Activated CD8-positive, alpha-beta memory T cell treated with anti-CD3 and anti-CD28 coated beads, Interleukin-2, amount 50 U/mL, for 1 hour (primary cell): ENCODE data around the gene ATP12A.

ENCODE experiments used
- DNase-seq: peaks from one replicate; pipeline ENCODE4 v3.0.0-alpha.2; 2020; ENCODE audit errors: extremely low read depth

ATP12A gene

GRCh38 chr13:24663089-24663395 lies 17.2 kb upstream of the ATP12A start:
- DNase-seq = no peak

DNA sequence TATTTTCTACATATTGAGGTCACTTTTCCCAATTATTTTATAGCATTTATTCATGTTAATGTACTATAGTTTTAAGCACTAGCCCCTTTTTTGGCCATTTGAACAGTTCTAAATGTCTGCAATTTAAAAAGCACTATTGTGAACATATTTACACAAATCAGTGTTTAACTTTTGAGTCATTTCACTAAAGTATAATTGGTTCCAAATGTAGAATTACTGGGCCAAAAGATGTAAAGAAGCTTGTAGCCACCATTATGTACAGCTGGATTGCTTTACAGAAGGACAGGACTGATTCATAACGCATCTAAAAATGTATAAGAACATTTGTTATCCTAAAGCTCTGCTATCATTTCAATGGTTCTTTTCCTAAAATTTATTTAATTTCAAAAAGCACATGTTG lies 16.6 kb upstream of the ATP12A start:
- no peak for DNase-seq

GRCh38 chr13:24664726-24665409 lies 15.3 kb upstream of the ATP12A start:
- no peak for DNase-seq

GRCh38 chr13:24668511-24668910 lies 11.7 kb upstream of the ATP12A start:
- DNase-seq = no peak

GRCh38 chr13:24668955-24669582 lies 11.1 kb upstream of the ATP12A start:
- DNase-seq = no peak

DNA sequence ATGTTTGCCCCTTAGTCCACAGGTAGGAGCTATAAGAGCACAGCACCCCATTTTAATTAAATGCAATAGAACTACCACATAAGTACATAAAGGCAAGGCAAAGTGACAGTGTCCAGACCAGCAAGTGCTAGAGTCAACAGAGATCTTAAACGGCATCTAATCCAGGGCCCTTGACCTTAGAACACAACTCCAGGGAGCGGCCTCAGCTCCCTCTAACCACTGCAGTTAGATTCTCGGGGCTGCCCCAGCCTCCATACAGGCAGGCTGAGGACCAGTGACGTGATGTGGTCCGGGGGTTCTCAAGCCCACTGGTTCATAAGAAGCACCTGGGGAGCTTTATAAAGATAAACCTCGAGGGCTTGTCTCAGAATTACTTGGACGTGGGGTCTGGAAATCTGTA lies 10.0 kb upstream of the ATP12A start:
- DNase-seq = no peak

GRCh38 chr13:24670961-24671381 lies 9.2 kb upstream of the ATP12A start:
- no peak for DNase-seq

DNA sequence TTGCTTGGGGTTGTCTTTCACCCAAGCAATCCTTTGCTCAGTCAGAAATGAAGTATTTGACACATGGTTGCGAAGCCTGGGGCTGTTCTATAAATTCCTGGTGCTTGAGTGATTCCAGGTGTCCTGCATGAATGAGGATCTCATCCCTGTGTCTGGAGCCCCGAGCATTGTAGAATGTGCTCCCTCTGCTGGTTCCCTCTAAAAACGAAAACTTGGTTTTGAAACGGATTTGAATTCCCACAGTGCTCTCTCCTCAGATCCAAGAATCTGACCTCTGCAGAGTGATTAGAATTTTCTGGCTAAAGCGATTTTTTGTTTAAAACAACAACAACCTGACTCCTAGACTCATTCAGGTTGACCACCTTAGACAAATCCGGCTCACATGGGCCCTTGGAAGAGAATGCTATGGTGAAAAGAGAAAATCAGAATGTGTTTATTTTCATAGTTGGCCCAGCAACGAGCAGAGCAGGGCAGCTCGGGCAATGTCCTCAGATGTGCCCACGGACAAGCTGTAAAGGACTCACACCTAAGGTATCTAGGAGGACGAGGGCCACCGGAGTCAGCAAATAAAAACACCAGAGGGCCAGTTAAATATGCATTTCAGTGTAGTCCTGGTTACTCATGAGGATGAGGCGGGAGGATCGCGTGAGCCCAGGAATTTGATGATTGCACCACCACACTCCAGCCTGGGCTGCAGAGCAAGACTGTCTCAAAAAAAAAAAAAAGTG lies 8.7 kb upstream of the ATP12A start:
- no peak for DNase-seq

GRCh38 chr13:24672141-24673132 lies 7.8 kb upstream of the ATP12A start:
- DNase-seq = no peak

GRCh38 chr13:24675806-24676570 lies 4.2 kb upstream of the ATP12A start:
- DNase-seq = no peak

DNA sequence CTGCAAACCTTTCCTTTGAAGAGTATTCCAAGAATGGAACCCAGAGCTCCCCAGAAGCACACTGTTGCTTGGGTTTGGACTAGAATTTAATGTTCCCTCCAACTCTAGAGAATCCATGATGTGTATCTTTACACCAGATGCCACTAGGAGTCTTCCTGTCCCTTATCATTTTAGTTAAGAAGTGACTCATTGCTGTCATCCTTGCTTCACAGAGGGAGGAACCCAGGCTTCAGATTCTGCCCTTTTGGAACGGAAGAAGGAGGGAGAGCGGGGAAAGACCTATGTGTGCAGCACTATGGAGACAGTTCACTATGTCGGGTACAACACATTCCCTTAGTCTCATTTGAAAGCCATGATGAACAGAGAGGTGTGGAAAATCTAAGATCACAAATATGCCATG lies 2.1 kb upstream of the ATP12A start:
- DNase-seq = no peak

GRCh38 chr13:24679686-24680085 lies 522 bp upstream of the ATP12A start:
- no peak for DNase-seq

- no peak for DNase-seq
Observed at GRCh38 chr13:24680921-24681604, 855 bp downstream of the ATP12A start.

- DNase-seq = no peak
Observed at GRCh38 chr13:24681930-24682329, 1.7 kb downstream of the ATP12A start.

DNA sequence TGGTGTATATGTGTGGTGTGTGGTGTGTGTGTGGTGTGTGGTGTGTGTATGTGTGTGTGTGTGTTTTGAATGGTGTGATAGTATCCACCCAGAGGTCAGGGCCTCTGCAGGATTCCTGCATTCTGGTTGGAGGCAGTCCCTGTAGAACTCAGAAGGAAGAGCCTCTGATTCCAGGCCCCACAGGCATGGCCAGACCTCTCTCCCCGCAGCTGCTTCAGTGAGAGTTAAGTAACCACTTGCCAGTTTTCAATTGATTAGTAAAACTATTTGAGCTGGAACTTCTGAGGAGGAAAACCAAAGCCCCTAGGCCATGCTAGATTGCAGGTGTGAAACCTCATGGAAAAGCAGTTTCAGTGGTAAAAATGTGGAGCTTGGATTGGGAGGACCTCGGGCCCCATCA lies 2.1 kb downstream of the ATP12A start:
- no peak for DNase-seq

- DNase-seq = no peak
Observed at GRCh38 chr13:24683351-24683750, 3.1 kb downstream of the ATP12A start.

DNA sequence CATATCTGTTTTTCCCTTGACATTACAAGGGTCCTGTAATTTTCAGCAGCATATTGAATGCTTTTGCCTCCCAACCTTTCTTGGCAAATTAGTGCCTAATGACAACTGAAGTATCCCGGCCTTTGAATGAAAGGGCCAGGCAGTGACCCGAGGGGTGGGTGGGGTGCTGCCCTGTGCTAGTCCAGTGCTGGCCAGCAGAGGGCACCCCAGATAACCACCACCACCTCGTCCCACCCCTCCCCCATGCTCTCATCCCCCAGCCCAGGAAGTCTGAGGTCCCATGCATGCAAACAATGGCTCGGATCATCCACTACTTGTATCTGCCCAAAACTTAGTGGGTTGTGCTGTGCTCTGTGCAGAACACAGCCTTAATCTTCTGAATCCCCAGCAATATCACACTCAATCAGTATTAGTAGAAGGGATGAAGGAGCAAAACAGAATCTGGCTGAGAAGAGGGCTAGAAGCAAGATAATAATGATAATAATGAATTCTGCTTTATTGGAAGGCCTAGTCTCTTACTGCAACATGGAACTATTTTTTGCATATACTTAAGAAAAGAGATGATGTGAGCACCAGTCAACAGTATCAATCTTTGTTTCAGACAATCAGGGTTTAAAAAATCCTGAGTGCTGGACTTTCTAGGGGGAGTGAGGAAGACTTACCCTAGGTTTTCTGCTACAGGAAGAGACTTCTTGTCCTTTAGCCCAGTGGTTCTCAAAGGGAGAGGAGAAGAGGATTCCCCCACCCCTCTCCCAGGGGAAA lies 3.8 kb downstream of the ATP12A start:
- DNase-seq = no peak

DNA sequence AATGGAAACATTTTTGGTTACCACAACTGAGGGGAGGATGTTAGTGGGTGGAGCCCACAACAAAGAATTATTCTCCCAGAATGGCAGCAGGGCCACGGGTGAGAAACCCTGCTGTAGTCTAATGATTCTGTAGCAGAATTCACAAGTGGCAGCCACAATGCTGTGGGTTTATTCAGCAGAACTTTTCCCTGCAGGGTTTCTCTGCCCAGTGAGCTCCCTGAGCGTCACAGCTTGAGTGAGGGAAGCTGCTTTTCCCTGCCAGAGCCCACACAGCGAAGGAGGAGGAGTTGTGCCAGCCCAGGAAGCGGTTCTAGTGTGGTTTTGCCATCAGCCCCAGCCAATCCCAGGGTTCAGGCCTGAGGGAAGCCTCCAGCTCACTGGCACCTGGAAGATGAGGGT lies 4.4 kb downstream of the ATP12A start:
- DNase-seq = no peak

DNA sequence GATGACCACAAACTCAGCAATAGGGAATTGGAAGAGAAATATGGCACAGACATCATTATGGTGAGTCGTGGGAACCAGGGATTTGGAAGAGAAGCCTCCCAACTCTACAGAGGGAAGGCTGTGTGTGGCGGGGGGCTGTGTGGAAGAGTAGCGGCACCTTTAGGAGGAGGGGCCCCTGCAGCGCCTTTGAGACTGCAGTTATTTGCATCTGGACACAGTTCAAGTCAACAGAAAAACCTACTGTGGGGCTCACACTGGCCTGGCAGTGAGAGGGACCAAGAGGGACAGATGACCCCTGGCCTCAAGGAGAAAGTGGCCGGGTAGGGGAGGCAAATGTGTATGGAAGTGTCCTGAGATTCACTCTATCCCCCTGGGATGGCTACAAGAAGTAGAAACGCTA lies 5.1 kb downstream of the ATP12A start:
- no peak for DNase-seq

DNA sequence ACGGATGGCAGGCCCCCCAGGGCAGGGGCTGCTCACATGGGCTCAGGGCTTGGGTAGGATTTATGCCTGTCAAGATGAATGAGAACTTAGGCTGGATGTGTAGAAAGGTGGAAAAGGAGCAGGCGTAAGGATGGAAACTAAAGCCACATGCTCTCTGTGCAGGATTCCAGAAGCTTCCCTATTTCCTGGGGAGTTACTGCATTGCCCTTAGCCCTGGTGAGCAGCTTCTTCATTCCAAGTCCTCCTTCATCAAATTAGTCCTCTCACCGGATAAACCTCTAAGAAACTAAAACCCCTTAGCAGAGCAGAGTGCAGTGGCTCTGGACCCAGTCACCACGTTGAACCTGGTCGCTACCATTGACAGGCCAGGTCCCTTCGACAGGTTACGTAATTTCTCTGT lies 7.4 kb downstream of the ATP12A start:
- no peak for DNase-seq
